ENCODE measurements around the gene PFKFB2. TPM values are rescaled to one million over a fixed set of nuclear protein-coding genes. Genes with fewer than 3 reads are reported as not detected.

PFKFB2 gene
- total RNA-seq = 35.8 and 98.8 TPM in 2 replicates

DNA sequence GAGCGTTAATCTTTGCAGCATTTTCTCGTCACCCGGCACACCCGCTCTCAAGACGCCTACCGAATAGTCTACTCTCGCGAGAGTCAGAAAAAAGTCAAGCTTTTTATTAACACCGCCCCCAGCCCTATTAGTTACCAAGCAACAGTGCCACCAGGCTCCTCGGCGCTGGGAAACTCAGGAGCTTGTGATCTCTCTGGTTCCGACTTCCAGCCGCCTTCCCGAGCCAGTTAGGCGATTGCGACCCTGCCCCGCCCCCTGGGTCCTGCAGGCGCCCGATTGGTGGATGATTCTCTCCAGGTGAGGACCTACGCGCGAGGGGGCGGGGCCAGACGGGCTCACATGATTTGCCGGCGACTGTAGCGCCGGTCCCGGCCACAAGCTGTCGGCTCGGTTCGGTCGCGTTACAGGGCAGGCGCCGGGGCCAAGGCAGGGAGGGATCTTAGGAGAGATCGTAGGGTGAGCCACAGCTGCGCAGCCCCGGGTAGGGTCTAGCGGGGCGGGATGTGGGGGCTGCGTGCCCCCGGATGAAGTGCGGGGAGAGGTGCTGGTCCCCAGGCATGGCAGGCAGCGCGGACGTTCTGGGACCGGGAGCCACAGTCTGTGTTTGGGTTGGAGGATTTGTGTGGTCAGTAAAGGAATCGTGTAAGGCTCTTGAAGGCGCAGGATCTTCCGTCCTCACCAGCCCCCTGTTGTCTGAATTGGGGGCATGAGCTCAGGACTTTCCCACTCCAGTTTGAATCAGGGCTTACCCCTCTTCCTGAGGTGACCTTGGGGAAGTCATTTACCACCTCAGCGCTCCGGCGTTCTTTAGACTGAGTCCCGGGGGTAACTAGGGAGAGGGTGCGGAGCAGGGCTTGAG, at the start of gene PFKFB2:
TSS of gene PFKFB2 (plus strand) at position 365 of the 859 bp plus-strand sequence. CDS start 1,443 bp downstream, outside the sequence.

DNA sequence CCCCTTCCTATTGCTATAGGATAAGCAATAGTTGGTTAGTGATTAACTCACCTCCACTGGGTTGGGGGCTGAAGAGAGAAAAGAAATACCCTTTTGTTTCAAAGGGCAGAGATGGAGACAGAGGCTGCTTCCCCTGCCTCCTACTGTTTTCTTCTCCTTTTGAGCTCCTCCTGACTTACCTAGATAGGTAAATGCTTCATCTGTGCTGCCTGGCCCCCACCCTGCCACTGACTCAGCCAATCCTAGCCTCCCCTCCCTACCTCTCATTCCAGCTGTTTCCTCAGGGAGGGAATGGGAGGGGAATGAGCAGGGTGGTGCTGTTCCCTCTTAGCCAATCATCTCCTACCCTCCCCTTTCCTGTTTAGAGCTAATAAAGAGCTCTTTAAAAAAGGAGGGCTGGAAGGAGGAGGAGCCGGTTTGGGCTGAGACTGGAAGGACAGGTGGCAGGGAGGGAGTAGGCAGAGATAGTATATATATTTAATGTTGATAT, 20.5 kb upstream of the PFKFB2 start, which contains the start of gene C1orf116:
TSS of gene C1orf116 (minus strand) at position 229 of the 490 bp plus-strand sequence. CDS start 5,158 bp downstream, outside the sequence.

DNA sequence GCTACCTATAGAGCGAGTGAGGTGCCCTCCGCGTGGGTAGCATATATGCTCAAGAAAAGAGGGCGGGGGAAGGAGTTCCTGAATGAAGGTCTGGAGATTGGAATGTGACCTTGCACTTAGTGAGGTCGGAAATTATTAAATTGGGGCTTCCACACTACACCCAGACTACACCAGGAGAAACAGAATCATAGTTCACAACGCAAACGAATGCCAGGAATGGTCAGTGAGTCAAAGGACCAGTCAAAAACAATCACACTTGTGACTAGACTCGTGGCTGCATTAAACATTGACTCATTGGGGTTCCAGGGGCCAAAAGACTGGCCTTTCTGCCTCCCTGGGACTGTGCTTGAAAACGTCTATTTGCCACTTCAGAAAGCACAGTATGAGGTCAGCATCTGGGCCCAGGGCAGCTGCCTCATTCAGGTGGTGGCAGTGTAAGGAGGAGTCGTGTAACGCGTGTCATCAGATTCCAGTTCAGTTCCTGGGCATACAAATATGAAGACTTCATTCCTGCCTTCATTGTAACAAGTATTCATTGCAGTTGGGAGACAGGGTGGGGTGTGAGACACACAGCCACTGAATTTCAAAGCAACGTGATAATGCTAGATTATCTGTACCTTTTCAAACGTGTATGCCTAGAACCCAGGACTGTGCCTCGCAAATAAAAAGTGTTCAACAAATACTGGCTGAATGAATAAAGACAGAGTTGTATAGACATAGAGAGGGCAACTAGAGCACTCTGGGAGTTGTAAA, 1.7 kb upstream of the PFKFB2 start, which contains the start of gene YOD1:
TSS of gene YOD1 (minus strand) at position 18 of the 753 bp plus-strand sequence. CDS start 178 bp downstream, outside the sequence.

GRCh38 chr1:207088701-207089626, 35.9 kb downstream of the PFKFB2 start, which contains the start of gene C4BPB:
Gene C4BPB, plus strand, starts transcription at chr1:207088860. Its CDS starts 672 bp downstream, at chr1:207089532.

GRCh38 chr1:207103892-207104373, 50.9 kb downstream of the PFKFB2 start, which contains the start of gene C4BPA:
Gene C4BPA, plus strand, starts transcription at chr1:207104233. Its CDS starts 8,793 bp downstream, at chr1:207113026.

Other genes starting within 250 kb of the PFKFB2 start
- gene IL20, start 187.7 kb upstream of the PFKFB2 start, total RNA-seq = 0.43 and 3.8 TPM in 2 replicates
- gene IL24, start 155.8 kb upstream of the PFKFB2 start, total RNA-seq = 0.50 and 5.8 TPM in 2 replicates
- 0.34 and 0.36 TPM in 2 replicates for gene FCMR, start 131.3 kb upstream of the PFKFB2 start, total RNA-seq
- gene PIGR, start 106.8 kb upstream of the PFKFB2 start, total RNA-seq = 1.7 and 14.5 TPM in 2 replicates
- under 0.01 TPM in 1 of 2 replicates, not detected in the other for gene FCAMR, start 82.8 kb upstream of the PFKFB2 start, total RNA-seq
- gene C1orf116, start 20.5 kb upstream of the PFKFB2 start, total RNA-seq = 33.2 and 37.3 TPM in 2 replicates
- 15.8 and 26.3 TPM in 2 replicates for gene YOD1, start 2.1 kb upstream of the PFKFB2 start, total RNA-seq
- not detected in 2 replicates for gene C4BPB, start 35.6 kb downstream of the PFKFB2 start, total RNA-seq
- gene C4BPA, start 51.0 kb downstream of the PFKFB2 start, total RNA-seq = not detected in 2 replicates

Data from nasal cavity respiratory epithelium epithelial cell of viscerocranial mucosa (primary cell).